Suprapubic skin (tissue), 4 donors: ENCODE data around the gene GSG1L. TPM values are rescaled to one million over a fixed set of nuclear protein-coding genes. Genes with fewer than 3 reads are reported as not detected.

Source experiments
- DNase-seq, 2 donors: peaks; one replicate each; pipeline ENCODE4 v3.0.0-alpha.2; 2019; ENCODE audit warnings: low spot score in 2 of 2
- H3K27ac ChIP-seq: fragments of 200-600 bp; sonication (generic); one replicate; pipeline ENCODE4 v1.5.1; 2019
- H3K27me3 ChIP-seq: fragments of 200-600 bp; sonication (generic); one replicate; pipeline ENCODE4 v1.5.1; 2019
- H3K36me3 ChIP-seq: fragments of 200-600 bp; sonication (generic); one replicate; pipeline ENCODE4 v1.5.1; 2019
- H3K4me1 ChIP-seq: fragments of 200-600 bp; sonication (generic); one replicate; pipeline ENCODE4 v1.5.1; 2019
- H3K4me3 ChIP-seq: fragments of 200-600 bp; sonication (generic); one replicate; pipeline ENCODE4 v1.5.1; 2019; ENCODE audit warnings: mild to moderate bottlenecking
- H3K9me3 ChIP-seq: fragments of 200-600 bp; sonication (generic); one replicate; pipeline ENCODE4 v1.5.1; 2019
- CTCF ChIP-seq, 2 donors: fragments of 200-600 bp in 1 of 2; fragments of 450-650 bp in 1 of 2; sonication (generic) in 1 of 2; IDR thresholded peaks; one replicate each; pipeline ENCODE4 v1.5.1; 2016 to 2019; ENCODE audit warnings: antibody characterized with exemption in 2 of 2, mild to moderate bottlenecking in 1 of 2, moderate library complexity in 1 of 2
- EP300 ChIP-seq: sonication (generic); formaldehyde crosslinking; IDR thresholded peaks from one replicate; pipeline ENCODE4 v1.6.1; 2017; ENCODE audit warnings: antibody characterized with exemption
- POLR2A ChIP-seq, 2 donors: fragments of 450-650 bp; IDR thresholded peaks; one replicate each; pipeline ENCODE4 v1.6.1; 2017; ENCODE audit warnings: antibody characterized with exemption in 2 of 2, mild to moderate bottlenecking in 2 of 2, moderate library complexity in 2 of 2
- POLR2AphosphoS5 ChIP-seq, 3 donors: sonication (generic); formaldehyde crosslinking; IDR thresholded peaks; one replicate each; pipeline ENCODE4 v1.6.1; 2017; ENCODE audit warnings: antibody characterized with exemption in 3 of 3
- WGBS: methylation state at CpG from one replicate; pipeline ENCODE4 v1.1.5; 2018; 5-methylcytosine and 5-hydroxymethylcytosine counted together
- total RNA-seq, 4 donors: library from RNA; depleted of rRNA; stranded (reverse); fragments of >200 nt; gene quantifications; one replicate each; pipeline ENCODE4 v1.1.0, GENCODE V29; 2016

Gene GSG1L
- total RNA-seq, 4 donors from 2014 or later, result 0.64 to 1.7 TPM; not detected in 2

- Histone ChIP-seq H3K9me3 (no peaks in the 10 kb centered on the region), H3K36me3 (no peaks in the 10 kb centered on the region), H3K27me3 (peaks cover 12% of the 10 kb centered on the region), H3K4me3 (no peak overlapping the region), H3K4me1 (peaks cover 16% of the 10 kb centered on the region), H3K27ac (no peak overlapping the region)
- DNase-seq, result no peak
- TF ChIP-seq POLR2AphosphoS5 (IDR thresholded peaks at IDR 0.05) (no peak), CTCF (IDR thresholded peaks at IDR 0.05) (no peak), POLR2A (IDR thresholded peaks at IDR 0.05) (no peak), EP300 (no peak)
- WGBS, result 36% methylated on average over 5 of the region's 5 CpGs
Observed at GRCh38 chr16:27918755-27919154, 144.8 kb downstream of the GSG1L start.

- no peak overlapping the region for H3K4me3 ChIP-seq
- H3K27me3 ChIP-seq, result peaks cover 8% of the 10 kb centered on the region
- peaks cover 16% of the 10 kb centered on the region for H3K4me1 ChIP-seq
- WGBS, result 43% methylated on average over 1 of the region's 1 CpG
- no peaks in the 10 kb centered on the region for H3K36me3 ChIP-seq
- no peak for DNase-seq
- no peak overlapping the region for H3K27ac ChIP-seq
- no peak for TF ChIP-seq POLR2AphosphoS5 (IDR thresholded peaks at IDR 0.05)
- no peak for TF ChIP-seq CTCF (IDR thresholded peaks at IDR 0.05)
- TF ChIP-seq POLR2A (IDR thresholded peaks at IDR 0.05), result no peak
- TF ChIP-seq EP300, result no peak
- H3K9me3 ChIP-seq, result no peaks in the 10 kb centered on the region
Observed at GRCh38 chr16:27917949-27918348, 145.6 kb downstream of the GSG1L start.

- Histone ChIP-seq H3K4me1 (peaks cover 4% of the 10 kb centered on the region), H3K4me3 (no peak overlapping the region), H3K27me3 (peaks cover 18% of the 10 kb centered on the region), H3K9me3 (no peaks in the 10 kb centered on the region), H3K36me3 (no peaks in the 10 kb centered on the region), H3K27ac (no peak overlapping the region)
- TF ChIP-seq POLR2AphosphoS5 (IDR thresholded peaks at IDR 0.05) (no peak), POLR2A (IDR thresholded peaks at IDR 0.05) (no peak), CTCF (IDR thresholded peaks at IDR 0.05) (no peak), EP300 (no peak)
- WGBS, result 40% methylated on average over 2 of the region's 2 CpGs
- no peak for DNase-seq
Observed at GRCh38 chr16:27911486-27911885, 152.0 kb downstream of the GSG1L start.

GRCh38 chr16:27907457-27907972 is 156.0 kb downstream of the GSG1L start:
- DNase-seq, result no peak
- H3K9me3 ChIP-seq, result no peaks in the 10 kb centered on the region
- 83% methylated on average over 1 of the region's 1 CpG for WGBS
- no peak for TF ChIP-seq POLR2A (IDR thresholded peaks at IDR 0.05)
- no peak for TF ChIP-seq CTCF (IDR thresholded peaks at IDR 0.05)
- no peak for TF ChIP-seq POLR2AphosphoS5 (IDR thresholded peaks at IDR 0.05)
- TF ChIP-seq EP300, result no peak
- no peaks in the 10 kb centered on the region for H3K4me1 ChIP-seq
- H3K27me3 ChIP-seq, result peaks cover 23% of the 10 kb centered on the region
- no peak overlapping the region for H3K27ac ChIP-seq
- no peaks in the 10 kb centered on the region for H3K36me3 ChIP-seq
- no peak overlapping the region for H3K4me3 ChIP-seq

- TF ChIP-seq CTCF (IDR thresholded peaks at IDR 0.05) (no peak), EP300 (no peak)
- H3K9me3 ChIP-seq, result no peaks in the 10 kb centered on the region
- DNase-seq, result no peak
- H3K4me3 ChIP-seq, result no peak overlapping the region
- no peaks in the 10 kb centered on the region for H3K4me1 ChIP-seq
- WGBS, result 76% methylated on average over 3 of the region's 3 CpGs
- peaks cover 20% of the 10 kb centered on the region for H3K27me3 ChIP-seq
- no peak overlapping the region for H3K27ac ChIP-seq
- no peaks in the 10 kb centered on the region for H3K36me3 ChIP-seq
Observed at GRCh38 chr16:27906883-27907282, 156.6 kb downstream of the GSG1L start.
